ENCODE measurements around the gene ADAM12.

ADAM12 gene

DNA sequence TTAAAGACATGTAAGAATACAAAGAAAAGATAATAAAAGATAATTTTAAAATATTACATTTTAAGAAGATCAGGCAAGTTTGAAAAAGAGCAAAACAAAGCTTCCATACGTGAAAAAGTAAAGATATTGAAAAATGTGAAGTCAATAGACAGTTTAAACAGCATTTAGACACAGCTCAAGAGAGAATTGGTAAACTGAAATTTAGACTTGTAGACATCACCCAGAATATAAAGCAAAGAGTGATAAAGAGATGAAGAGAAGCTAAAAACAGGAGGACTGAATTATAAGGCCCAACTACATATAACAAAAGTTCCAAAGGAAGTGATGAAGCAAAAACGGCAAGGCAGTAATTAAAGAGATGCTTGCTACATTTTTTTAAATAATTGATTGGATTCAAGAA, 13.8 kb downstream of the ADAM12 start:
- Histone ChIP-seq H3K27me3 (ENCODE audit: control insufficient read depth, low read length) (no peaks in the 10 kb centered on the region), H3K4me1 (ENCODE audit: control insufficient read depth, low read length) (no peaks in the 10 kb centered on the region), H3K4me3 (ENCODE audit: low read length) (no peak overlapping the region), H3K36me3 (ENCODE audit: control insufficient read depth, low read length) (no peaks in the 10 kb centered on the region), H3K27ac (ENCODE audit: low read depth, low read length) (no peak overlapping the region), H3K4me2 (ENCODE audit: low read length) (no peak overlapping the region), H4K20me1 (ENCODE audit: control insufficient read depth, insufficient read depth, low read depth, low read length) (no peaks in the 10 kb centered on the region), H3F3A (ENCODE audit: control insufficient read depth, insufficient read depth) (no peaks in the 10 kb centered on the region), H3K9me2 (replicated peaks; ENCODE audit: control insufficient read depth, low read length) (no peaks in the 10 kb centered on the region), H3K9me3 (ENCODE audit: control insufficient read depth, insufficient read depth, low read length) (no peaks in the 10 kb centered on the region), H3K79me2 (ENCODE audit: control insufficient read depth, low read length) (no peaks in the 10 kb centered on the region)
- TF ChIP-seq, protein P1, sequence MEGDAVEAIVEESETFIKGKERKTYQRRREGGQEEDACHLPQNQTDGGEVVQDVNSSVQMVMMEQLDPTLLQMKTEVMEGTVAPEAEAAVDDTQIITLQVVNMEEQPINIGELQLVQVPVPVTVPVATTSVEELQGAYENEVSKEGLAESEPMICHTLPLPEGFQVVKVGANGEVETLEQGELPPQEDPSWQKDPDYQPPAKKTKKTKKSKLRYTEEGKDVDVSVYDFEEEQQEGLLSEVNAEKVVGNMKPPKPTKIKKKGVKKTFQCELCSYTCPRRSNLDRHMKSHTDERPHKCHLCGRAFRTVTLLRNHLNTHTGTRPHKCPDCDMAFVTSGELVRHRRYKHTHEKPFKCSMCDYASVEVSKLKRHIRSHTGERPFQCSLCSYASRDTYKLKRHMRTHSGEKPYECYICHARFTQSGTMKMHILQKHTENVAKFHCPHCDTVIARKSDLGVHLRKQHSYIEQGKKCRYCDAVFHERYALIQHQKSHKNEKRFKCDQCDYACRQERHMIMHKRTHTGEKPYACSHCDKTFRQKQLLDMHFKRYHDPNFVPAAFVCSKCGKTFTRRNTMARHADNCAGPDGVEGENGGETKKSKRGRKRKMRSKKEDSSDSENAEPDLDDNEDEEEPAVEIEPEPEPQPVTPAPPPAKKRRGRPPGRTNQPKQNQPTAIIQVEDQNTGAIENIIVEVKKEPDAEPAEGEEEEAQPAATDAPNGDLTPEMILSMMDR (IDR thresholded peaks at IDR 0.05; ENCODE audit: low read depth, low read length, poor library complexity, severe bottlenecking): no peak
- TF ChIP-seq EZH2phosphoT487 (IDR thresholded peaks at IDR 0.05; ENCODE audit: borderline replicate concordance, low read length): no peak

DNA sequence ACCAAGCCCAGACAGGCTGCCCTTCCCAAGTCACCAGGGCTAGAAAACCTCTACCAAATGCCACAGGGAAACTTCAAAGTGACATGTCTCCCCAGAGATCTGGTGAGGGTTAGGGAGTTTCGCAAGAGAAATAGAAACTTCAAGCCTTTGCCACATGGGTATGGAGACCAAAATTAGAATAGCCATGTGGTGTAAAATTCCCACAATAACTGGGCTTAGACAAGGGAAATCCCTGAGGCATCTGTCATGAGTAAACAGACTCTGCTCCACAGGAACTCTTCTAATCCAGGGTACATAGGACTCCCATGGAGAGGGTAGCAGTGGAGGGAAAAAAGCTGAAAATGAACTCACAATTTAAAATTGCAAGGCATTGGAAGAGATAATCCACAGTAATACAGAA, 14.3 kb downstream of the ADAM12 start:
- Histone ChIP-seq H3F3A (ENCODE audit: control insufficient read depth, insufficient read depth) (no peaks in the 10 kb centered on the region), H3K4me2 (ENCODE audit: low read length) (no peak overlapping the region)

DNA sequence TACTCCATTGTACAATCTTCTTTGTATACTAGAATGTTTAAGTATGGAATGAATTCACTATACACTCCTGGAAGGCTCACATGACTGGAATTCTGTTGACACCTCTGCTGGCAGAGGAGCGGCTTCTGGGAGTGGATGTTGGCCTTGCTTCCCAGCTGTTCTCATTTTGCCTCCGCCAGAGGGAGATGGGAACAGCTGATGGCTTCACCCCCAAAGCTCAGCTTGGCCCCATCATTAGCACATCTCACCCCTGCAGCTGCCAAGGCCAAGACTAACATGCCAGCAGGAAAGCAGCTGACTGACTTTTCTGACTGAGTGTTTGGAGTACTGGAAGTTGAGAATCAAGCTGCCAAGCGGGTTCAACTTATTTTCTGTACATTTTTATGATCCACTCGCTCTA, 15.1 kb downstream of the ADAM12 start:
- no peaks in the 10 kb centered on the region for H3F3A ChIP-seq (ENCODE audit: control insufficient read depth, insufficient read depth)
- no peak for TF ChIP-seq EZH2phosphoT487 (IDR thresholded peaks at IDR 0.05; ENCODE audit: borderline replicate concordance, low read length)
- TF ChIP-seq, protein P1 (IDR thresholded peaks at IDR 0.05; ENCODE audit: low read depth, low read length, poor library complexity, severe bottlenecking): no peak
- no peak overlapping the region for H3K4me3 ChIP-seq (ENCODE audit: low read length)
- no peaks in the 10 kb centered on the region for H3K79me2 ChIP-seq (ENCODE audit: control insufficient read depth, low read length)
- H3K4me1 ChIP-seq (ENCODE audit: control insufficient read depth, low read length): no peaks in the 10 kb centered on the region
- no peaks in the 10 kb centered on the region for H3K9me2 ChIP-seq (replicated peaks; ENCODE audit: control insufficient read depth, low read length)
- H3K9me3 ChIP-seq (ENCODE audit: control insufficient read depth, insufficient read depth, low read length): no peaks in the 10 kb centered on the region
- H3K4me2 ChIP-seq (ENCODE audit: low read length): no peak overlapping the region
- no peak overlapping the region for H3K27ac ChIP-seq (ENCODE audit: low read depth, low read length)
- no peaks in the 10 kb centered on the region for H4K20me1 ChIP-seq (ENCODE audit: control insufficient read depth, insufficient read depth, low read depth, low read length)
- no peaks in the 10 kb centered on the region for H3K27me3 ChIP-seq (ENCODE audit: control insufficient read depth, low read length)
- H3K36me3 ChIP-seq (ENCODE audit: control insufficient read depth, low read length): no peaks in the 10 kb centered on the region

More for the DNA sequence above, 14.3 kb downstream of the ADAM12 start:
- no peaks in the 10 kb centered on the region for H4K20me1 ChIP-seq (ENCODE audit: control insufficient read depth, insufficient read depth, low read depth, low read length)
- H3K79me2 ChIP-seq (ENCODE audit: control insufficient read depth, low read length): no peaks in the 10 kb centered on the region
- H3K9me3 ChIP-seq (ENCODE audit: control insufficient read depth, insufficient read depth, low read length): no peaks in the 10 kb centered on the region
- no peaks in the 10 kb centered on the region for H3K27me3 ChIP-seq (ENCODE audit: control insufficient read depth, low read length)
- no peaks in the 10 kb centered on the region for H3K4me1 ChIP-seq (ENCODE audit: control insufficient read depth, low read length)
- no peaks in the 10 kb centered on the region for H3K9me2 ChIP-seq (replicated peaks; ENCODE audit: control insufficient read depth, low read length)
- no peak overlapping the region for H3K27ac ChIP-seq (ENCODE audit: low read depth, low read length)
- TF ChIP-seq, protein P1 (IDR thresholded peaks at IDR 0.05; ENCODE audit: low read depth, low read length, poor library complexity, severe bottlenecking): no peak
- no peak for TF ChIP-seq EZH2phosphoT487 (IDR thresholded peaks at IDR 0.05; ENCODE audit: borderline replicate concordance, low read length)
- H3K36me3 ChIP-seq (ENCODE audit: control insufficient read depth, low read length): no peaks in the 10 kb centered on the region
- H3K4me3 ChIP-seq (ENCODE audit: low read length): no peak overlapping the region

DNA sequence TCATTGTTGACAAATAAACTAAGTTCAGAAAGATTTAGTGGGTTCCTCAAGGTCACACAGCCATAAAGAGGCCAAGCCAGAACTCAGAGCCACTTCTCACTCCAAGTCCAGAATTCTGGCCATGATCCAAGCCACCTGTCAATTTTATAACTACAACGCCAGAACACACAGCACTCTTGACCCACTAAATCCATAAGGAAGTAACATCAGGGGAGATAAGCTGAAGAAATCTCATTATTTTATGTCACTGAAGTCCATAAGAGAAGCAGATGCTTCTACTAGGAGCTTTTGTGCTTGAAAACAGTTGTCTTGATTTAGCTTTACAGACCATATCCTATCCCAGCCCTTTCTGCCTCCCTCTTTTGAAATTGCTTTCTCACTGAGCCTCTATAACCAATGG, 15.9 kb downstream of the ADAM12 start:
- H3K9me2 ChIP-seq (replicated peaks; ENCODE audit: control insufficient read depth, low read length): no peaks in the 10 kb centered on the region
- no peak overlapping the region for H3K27ac ChIP-seq (ENCODE audit: low read depth, low read length)
- H3K79me2 ChIP-seq (ENCODE audit: control insufficient read depth, low read length): no peaks in the 10 kb centered on the region
- no peaks in the 10 kb centered on the region for H3K4me1 ChIP-seq (ENCODE audit: control insufficient read depth, low read length)
- no peak overlapping the region for H3K4me2 ChIP-seq (ENCODE audit: low read length)
- no peaks in the 10 kb centered on the region for H3F3A ChIP-seq (ENCODE audit: control insufficient read depth, insufficient read depth)
- H3K36me3 ChIP-seq (ENCODE audit: control insufficient read depth, low read length): no peaks in the 10 kb centered on the region
- H4K20me1 ChIP-seq (ENCODE audit: control insufficient read depth, insufficient read depth, low read depth, low read length): no peaks in the 10 kb centered on the region
- H3K27me3 ChIP-seq (ENCODE audit: control insufficient read depth, low read length): no peaks in the 10 kb centered on the region
- no peaks in the 10 kb centered on the region for H3K9me3 ChIP-seq (ENCODE audit: control insufficient read depth, insufficient read depth, low read length)
- TF ChIP-seq, protein P1 (IDR thresholded peaks at IDR 0.05; ENCODE audit: low read depth, low read length, poor library complexity, severe bottlenecking): no peak
- no peak for TF ChIP-seq EZH2phosphoT487 (IDR thresholded peaks at IDR 0.05; ENCODE audit: borderline replicate concordance, low read length)
- H3K4me3 ChIP-seq (ENCODE audit: low read length): no peak overlapping the region

Measured in DOHH2 (cell line).